Kidney glomerular epithelial cell (primary cell): ENCODE data around the gene NARF.

Experiments
- DNase-seq: peaks from one replicate; lab custom pipeline; 2025; lab: John Stamatoyannopoulos, UW

NARF gene

GRCh38 chr17:82474223-82475010 lies 15.9 kb downstream of the NARF start:
- DNase-seq = no peak

GRCh38 chr17:82475458-82475857 lies 16.9 kb downstream of the NARF start:
- no peak for DNase-seq

GRCh38 chr17:82477934-82478333 lies 19.4 kb downstream of the NARF start:
- no peak for DNase-seq

- no peak for DNase-seq
Observed at GRCh38 chr17:82479602-82480001, 21.1 kb downstream of the NARF start.

- no peak for DNase-seq
Observed at GRCh38 chr17:82480318-82480717, 21.8 kb downstream of the NARF start.

- no peak for DNase-seq
Observed at GRCh38 chr17:82483204-82483660, 24.7 kb downstream of the NARF start.

- DNase-seq = no peak
Observed at GRCh38 chr17:82483836-82484235, 25.3 kb downstream of the NARF start.

GRCh38 chr17:82486231-82487094 lies 27.9 kb downstream of the NARF start:
- DNase-seq = no peak

GRCh38 chr17:82487910-82488309 lies 29.4 kb downstream of the NARF start:
- no peak for DNase-seq

- no peak for DNase-seq
Observed at GRCh38 chr17:82489117-82489516, 30.6 kb downstream of the NARF start.

GRCh38 chr17:82489851-82490511 lies 31.4 kb downstream of the NARF start:
- no peak for DNase-seq

- DNase-seq = no peak
Observed at GRCh38 chr17:82490512-82491195, 32.1 kb downstream of the NARF start.

- no peak for DNase-seq
Observed at GRCh38 chr17:82491196-82491530, 32.6 kb downstream of the NARF start.

- no peak for DNase-seq
Observed at GRCh38 chr17:82491533-82491932, 33.0 kb downstream of the NARF start.

- DNase-seq = no peak
Observed at GRCh38 chr17:82492643-82493225, 34.2 kb downstream of the NARF start.

GRCh38 chr17:82493226-82493781 lies 34.8 kb downstream of the NARF start:
- no peak for DNase-seq

- peak; percentile 93 for DNase-seq
Observed at GRCh38 chr17:82494236-82495055, 35.9 kb downstream of the NARF start.

GRCh38 chr17:82495844-82496528 lies 37.4 kb downstream of the NARF start:
- no peak for DNase-seq

- peak; percentile 51 for DNase-seq
Observed at GRCh38 chr17:82496529-82497434, 38.2 kb downstream of the NARF start.
